BJ (cell line): ENCODE data around the gene DMXL2. TPM values are rescaled to one million over a fixed set of nuclear protein-coding genes. Genes with fewer than 3 reads are reported as not detected.

ENCODE experiments used
- CTCF ChIA-PET: fragments of 350-600 bp; formaldehyde crosslinking; extraction: SDS; loops from one replicate; lab custom pipeline; 2021; ENCODE audit warnings: antibody characterized with exemption, inconsistent platforms; lab: Yijun Ruan, JAX
- POLR2A ChIA-PET: fragments of 300-600 bp; sonication (Branson Sonifier 250); formaldehyde crosslinking; extraction: SDS; loops from one replicate; lab custom pipeline; 2021; ENCODE audit warnings: antibody characterized with exemption; lab: Charles Lee
- DNase-seq: peaks from one replicate; pipeline ENCODE4 v3.0.0-alpha.2; 2011; ENCODE audit warnings: low read depth
- H3K27me3 ChIP-seq: 2 replicates; pipeline ENCODE4 v1.6.0; 2011; ENCODE audit warnings: low read length; ENCODE audit not compliant: control insufficient read depth, insufficient read depth
- H3K36me3 ChIP-seq: 2 replicates; pipeline ENCODE4 v1.5.1; 2011; ENCODE audit warnings: low read length; ENCODE audit not compliant: control insufficient read depth, insufficient read depth
- H3K4me3 ChIP-seq: 2 replicates; pipeline ENCODE4 v1.5.1; 2011; ENCODE audit warnings: low read depth, mild to moderate bottlenecking, control low read depth, low read length
- CTCF ChIP-seq: IDR thresholded peaks from 2 replicates; pipeline ENCODE4 v1.5.1; 2011; ENCODE audit warnings: low read depth, mild to moderate bottlenecking, control low read depth, inconsistent platforms, low read length, moderate library complexity; ENCODE audit not compliant: insufficient read depth
- polyA plus RNA-seq: library from polyadenylated mRNA; depleted of rRNA; stranded (reverse); fragments of >200 nt; gene quantifications from 2 replicates; pipeline ENCODE4 v1.2.3, GENCODE V29; 2011

Gene DMXL2
- polyA plus RNA-seq, 1 experiment = 3.8 TPM

- Histone ChIP-seq H3K36me3 (no peaks in the 10 kb centered on the region), H3K27me3 (no peaks in the 10 kb centered on the region), H3K4me3 (no peak overlapping the region)
- CTCF ChIA-PET = interaction anchor here (1.0 to 1.2 kb wide), 3 partner anchors 10 to 52 kb away, joined by 3 to 4 read pairs (median 4); no protein-coding TSS in a partner anchor
- no peak for TF ChIP-seq CTCF
- no peak for DNase-seq
- POLR2A ChIA-PET = interaction anchor here (0.7 kb wide), 1 partner anchor 519 kb away, joined by 4 read pairs; no protein-coding TSS in a partner anchor
Observed at GRCh38 chr15:51588966-51589365, 33.6 kb downstream of the DMXL2 start.

- no peaks in the 10 kb centered on the region for H3K27me3 ChIP-seq
- DNase-seq = no peak
- H3K4me3 ChIP-seq = no peak overlapping the region
- no peaks in the 10 kb centered on the region for H3K36me3 ChIP-seq
- CTCF ChIA-PET = interaction anchor here (0.9 to 1.3 kb wide), 2 partner anchors 9 to 20 kb away, joined by 3 to 4 read pairs; no protein-coding TSS in a partner anchor
- TF ChIP-seq CTCF = no peak
- POLR2A ChIA-PET = no interaction called here
Observed at GRCh38 chr15:51585986-51586385, 36.6 kb downstream of the DMXL2 start.

GRCh38 chr15:51580982-51581381 lies 41.6 kb downstream of the DMXL2 start:
- H3K36me3 ChIP-seq = no peaks in the 10 kb centered on the region
- TF ChIP-seq CTCF = no peak
- no peak overlapping the region for H3K4me3 ChIP-seq
- H3K27me3 ChIP-seq = no peaks in the 10 kb centered on the region
- ChIA-PET POLR2A (no interaction called here), CTCF (interaction anchor here (1.1 kb wide), 1 partner anchor 37 kb away, joined by 3 read pairs; no protein-coding TSS in a partner anchor)
- no peak for DNase-seq

- TF ChIP-seq CTCF = no peak
- ChIA-PET CTCF (interaction anchor here (1.1 kb wide), 1 partner anchor 38 kb away, joined by 3 read pairs; no protein-coding TSS in a partner anchor), POLR2A (no interaction called here)
- H3K36me3 ChIP-seq = no peaks in the 10 kb centered on the region
- no peak for DNase-seq
- H3K4me3 ChIP-seq = no peak overlapping the region
- H3K27me3 ChIP-seq = no peaks in the 10 kb centered on the region
Observed at GRCh38 chr15:51580385-51580784, 42.2 kb downstream of the DMXL2 start.

- DNase-seq = no peak
- no peak for TF ChIP-seq CTCF
- ChIA-PET POLR2A (no interaction called here), CTCF (interaction anchor here (0.6 to 1.3 kb wide), 4 partner anchors 33 to 678 kb away, joined by 3 to 4 read pairs (median 4); no protein-coding TSS in a partner anchor)
- H3K36me3 ChIP-seq = no peaks in the 10 kb centered on the region
- H3K4me3 ChIP-seq = no peak overlapping the region
- H3K27me3 ChIP-seq = no peaks in the 10 kb centered on the region
Observed at GRCh38 chr15:51579012-51579411, 43.6 kb downstream of the DMXL2 start.
